MM.1S (cell line): Measurements from ENCODE around the gene SYTL5.

Experiments
- DNase-seq: peaks from one replicate; pipeline ENCODE4 v3.0.0-alpha.2; 2015
- H2AFZ ChIP-seq: fragments of 300-600 bp; sonication (generic); 2 replicates; pipeline ENCODE4 v1.6.0; 2016; ENCODE audit warnings: antibody characterized with exemption, low read length
- H3F3A ChIP-seq: fragments of 300-600 bp; sonication (generic); 2 replicates; pipeline ENCODE4 v1.6.1; 2016; ENCODE audit warnings: mild to moderate bottlenecking, antibody characterized with exemption, low read length, moderate library complexity, mixed read lengths; ENCODE audit not compliant: insufficient read depth
- H3K27ac ChIP-seq: fragments of 300-600 bp; sonication (generic); 2 replicates; pipeline ENCODE4 v1.5.1; 2016; ENCODE audit warnings: mild to moderate bottlenecking, low read length
- H3K27me3 ChIP-seq: fragments of 300-600 bp; sonication (generic); replicated peaks from 2 replicates; pipeline ENCODE4 v1.6.0; 2016; ENCODE audit warnings: low read length; ENCODE audit not compliant: insufficient read depth
- H3K36me3 ChIP-seq: fragments of 300-600 bp; sonication (generic); replicated peaks from 2 replicates; pipeline ENCODE4 v1.6.1; 2016; ENCODE audit warnings: mild to moderate bottlenecking, low read length, mixed read lengths; ENCODE audit not compliant: insufficient read depth
- H3K4me1 ChIP-seq: fragments of 300-600 bp; sonication (generic); 2 replicates; pipeline ENCODE4 v1.6.1; 2016; ENCODE audit warnings: low read length, mixed read lengths
- H3K4me2 ChIP-seq: fragments of 300-600 bp; sonication (generic); 2 replicates; pipeline ENCODE4 v1.6.0; 2016; ENCODE audit warnings: low read depth, low read length
- H3K4me3 ChIP-seq: fragments of 300-600 bp; sonication (generic); 2 replicates; pipeline ENCODE4 v1.5.1; 2016; ENCODE audit warnings: low read length, mixed read lengths
- H3K79me2 ChIP-seq: fragments of 300-600 bp; sonication (generic); 2 replicates; pipeline ENCODE4 v1.6.1; 2016; ENCODE audit warnings: mixed run types, low read length, mixed read lengths
- H3K9ac ChIP-seq: fragments of 300-600 bp; sonication (generic); 2 replicates; pipeline ENCODE4 v1.6.1; 2016; ENCODE audit warnings: low read length, mixed read lengths
- H3K9me2 ChIP-seq: fragments of 300-600 bp; sonication (generic); replicated peaks from 2 replicates; pipeline ENCODE4 v1.6.1; 2016; ENCODE audit warnings: mild to moderate bottlenecking, low read length, mixed read lengths; ENCODE audit not compliant: insufficient read depth
- H3K9me3 ChIP-seq: fragments of 300-600 bp; sonication (generic); replicated peaks from 2 replicates; pipeline ENCODE4 v1.6.1; 2016; ENCODE audit warnings: mild to moderate bottlenecking, low read length, mixed read lengths; ENCODE audit not compliant: insufficient read depth
- H4K20me1 ChIP-seq: fragments of 300-600 bp; sonication (generic); 2 replicates; pipeline ENCODE4 v1.6.1; 2016; ENCODE audit warnings: mild to moderate bottlenecking, low read length, moderate library complexity, mixed read lengths; ENCODE audit not compliant: insufficient read depth
- CTCF ChIP-seq: fragments of 300-600 bp; sonication (generic); IDR thresholded peaks from 2 replicates; pipeline ENCODE4 v1.5.1; 2016; ENCODE audit warnings: antibody characterized with exemption, low read length, mixed read lengths
- EZH2 ChIP-seq: fragments of 300-600 bp; sonication (generic); optimal IDR thresholded peaks from 2 replicates; pipeline ENCODE3; 2017; ENCODE audit warnings: low read depth, mild to moderate bottlenecking, antibody characterized with exemption, low read length, mixed read lengths
- EZH2phosphoT487 ChIP-seq: fragments of 300-600 bp; sonication (generic); IDR thresholded peaks from 2 replicates; pipeline ENCODE4 v1.6.1; 2018; ENCODE audit warnings: antibody characterized with exemption, low read length

Gene SYTL5

DNA sequence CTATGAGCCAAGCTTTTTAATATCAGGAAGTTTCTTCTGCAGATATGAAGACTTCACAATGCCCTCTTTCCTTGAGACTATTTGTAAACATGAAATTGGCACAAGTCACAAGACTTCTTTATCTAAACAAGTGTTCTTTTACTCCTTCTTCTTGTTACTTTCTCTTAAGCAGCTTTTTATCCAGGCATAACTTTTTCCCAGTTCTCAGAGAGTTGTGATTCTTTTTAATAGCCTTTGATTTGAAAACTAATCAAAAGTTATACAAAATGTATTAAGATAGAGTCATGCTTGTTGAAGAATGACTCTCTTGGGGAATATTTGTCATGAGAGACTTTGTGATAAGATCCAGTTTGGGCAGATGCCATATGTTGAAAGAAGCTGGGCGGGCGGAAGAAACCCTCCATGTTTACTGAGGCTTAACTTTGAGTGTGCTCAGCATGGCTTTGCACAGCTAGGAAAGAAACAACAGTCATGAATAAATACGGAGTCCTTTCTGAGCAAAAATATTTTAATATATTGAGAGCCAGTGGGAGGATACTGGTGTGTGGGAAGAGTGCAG lies 39.3 kb downstream of the SYTL5 start:
- Histone ChIP-seq H4K20me1 (no peaks in the 10 kb centered on the region), H3F3A (no peaks in the 10 kb centered on the region), H2AFZ (no peak overlapping the region), H3K9me2 (no peaks in the 10 kb centered on the region), H3K9ac (no peak overlapping the region), H3K4me3 (no peak overlapping the region), H3K27ac (no peak overlapping the region), H3K9me3 (no peaks in the 10 kb centered on the region), H3K36me3 (no peaks in the 10 kb centered on the region), H3K79me2 (no peaks in the 10 kb centered on the region), H3K27me3 (no peaks in the 10 kb centered on the region), H3K4me2 (no peak overlapping the region), H3K4me1 (no peaks in the 10 kb centered on the region)
- DNase-seq = no peak
- TF ChIP-seq CTCF = no peak
- TF ChIP-seq EZH2phosphoT487 = no peak
- no peak for TF ChIP-seq EZH2

DNA sequence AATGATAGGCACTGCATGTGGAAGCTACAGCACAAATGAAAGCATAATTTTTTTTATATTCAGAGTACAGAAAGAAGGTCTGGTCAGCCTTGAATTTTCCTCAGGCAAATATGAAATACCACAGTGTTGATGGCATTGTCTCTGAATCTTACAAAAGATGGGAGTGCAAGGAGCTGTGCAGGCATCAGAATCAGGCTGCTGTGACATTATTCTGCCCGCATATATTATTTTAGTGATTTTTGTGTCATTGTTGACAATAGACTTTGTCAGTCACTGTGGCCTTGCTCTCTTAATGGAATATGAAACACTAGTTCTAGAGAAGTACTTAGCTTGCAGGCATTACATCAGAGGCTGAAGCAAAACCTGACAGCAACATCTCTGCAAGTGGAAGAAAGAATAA lies 42.5 kb downstream of the SYTL5 start:
- no peaks in the 10 kb centered on the region for H3F3A ChIP-seq
- H3K27ac ChIP-seq = no peak overlapping the region
- no peak overlapping the region for H3K9ac ChIP-seq
- no peak for DNase-seq
- no peaks in the 10 kb centered on the region for H3K4me1 ChIP-seq
- no peak for TF ChIP-seq CTCF
- no peak for TF ChIP-seq EZH2
- TF ChIP-seq EZH2phosphoT487 = no peak
- no peaks in the 10 kb centered on the region for H3K36me3 ChIP-seq
- H4K20me1 ChIP-seq = no peaks in the 10 kb centered on the region
- H3K4me3 ChIP-seq = no peak overlapping the region
- no peaks in the 10 kb centered on the region for H3K27me3 ChIP-seq
- no peak overlapping the region for H3K4me2 ChIP-seq
- no peaks in the 10 kb centered on the region for H3K9me3 ChIP-seq
- H3K79me2 ChIP-seq = no peaks in the 10 kb centered on the region
- H2AFZ ChIP-seq = no peak overlapping the region
- H3K9me2 ChIP-seq = no peaks in the 10 kb centered on the region

DNA sequence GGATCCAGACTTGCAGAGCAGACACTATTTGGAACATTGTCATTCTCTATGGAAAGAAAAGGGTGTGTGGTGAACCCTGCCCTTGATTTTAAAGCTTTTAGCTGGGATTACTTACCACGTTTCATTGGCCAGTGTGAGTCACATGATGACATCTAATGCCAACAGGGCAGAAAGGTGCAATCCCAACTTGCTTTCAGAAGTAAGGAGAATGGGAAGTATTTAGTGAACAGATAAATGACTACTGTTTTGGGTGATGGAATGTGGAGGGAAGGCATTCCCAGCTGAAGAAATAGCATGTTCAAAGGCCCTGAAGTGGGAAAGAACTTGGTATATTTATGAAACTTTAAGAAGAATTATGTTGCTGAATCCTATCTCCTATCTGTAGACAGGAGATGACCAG lies 44.5 kb downstream of the SYTL5 start:
- H3K9me2 ChIP-seq = no peaks in the 10 kb centered on the region
- no peaks in the 10 kb centered on the region for H4K20me1 ChIP-seq
- no peak overlapping the region for H2AFZ ChIP-seq
- H3K36me3 ChIP-seq = no peaks in the 10 kb centered on the region
- no peak overlapping the region for H3K9ac ChIP-seq
- no peaks in the 10 kb centered on the region for H3K27me3 ChIP-seq
- DNase-seq = no peak
- H3K79me2 ChIP-seq = no peaks in the 10 kb centered on the region
- H3K27ac ChIP-seq = no peak overlapping the region
- no peak for TF ChIP-seq EZH2phosphoT487
- no peak for TF ChIP-seq EZH2
- no peak for TF ChIP-seq CTCF
- H3F3A ChIP-seq = no peaks in the 10 kb centered on the region
- no peaks in the 10 kb centered on the region for H3K9me3 ChIP-seq
- H3K4me2 ChIP-seq = no peak overlapping the region
- no peaks in the 10 kb centered on the region for H3K4me1 ChIP-seq
- no peak overlapping the region for H3K4me3 ChIP-seq
